K562 (cell line): ENCODE data around the gene PRLH. TPM values are rescaled to one million over a fixed set of nuclear protein-coding genes. Genes with fewer than 3 reads are reported as not detected.

ENCODE experiments used
- ATAC-seq: fragments of 200-7000 bp; cut with Tn5 transposase; 3 replicates; pipeline ENCODE4 v1.9.1; 2020; ENCODE audit warnings: moderate library complexity
- BruUV-seq: library from RNA; stranded (reverse); fragments of 400-500 nt; replicated peaks from 2 replicates; lab custom pipeline; 2021; lab: Mats Ljungman, UMichigan
- CTCF ChIA-PET: fragments of 300-600 bp; formaldehyde crosslinking; extraction: SDS; loops from one replicate; lab custom pipeline; 2021; ENCODE audit warnings: low intra/inter-chr PET ratio; lab: Yijun Ruan, JAX
- POLR2A ChIA-PET: fragments of 300-600, 350-650 bp; sonication (Branson Sonifier 250); formaldehyde crosslinking; extraction: SDS; loops from one replicate; lab custom pipeline; 2021; ENCODE audit warnings: antibody characterized with exemption, inconsistent platforms; lab: Yijun Ruan, JAX
- DNase-seq, 4 experiments: peaks; one replicate each; pipeline versions ENCODE4 v3.0.0 to v3.0.0-alpha.2; 2011 to 2018; ENCODE audit warnings: low spot score in 3 of 4, mixed read lengths in 3 of 4; ENCODE audit errors: extremely low read depth in 1 of 4
- FAIRE-seq: peaks from 2 replicates; lab custom pipeline; 2011; peaks lifted over from hg19 to GRCh38; lab: Jason Lieb, UNC
- H2AFZ ChIP-seq: 2 replicates; pipeline ENCODE4 v1.6.0; 2011; ENCODE audit warnings: low read depth, low read length, control low read depth, inconsistent platforms
- H3K27ac ChIP-seq: fragments of 200-600 bp; 3 replicates; pipeline ENCODE4 v1.8.0; 2011; ENCODE audit warnings: low read depth, mild to moderate bottlenecking, control low read depth, inconsistent platforms, low read length, moderate library complexity, mixed read lengths; ENCODE audit errors: extremely low read depth
- H3K27me3 ChIP-seq, 2 experiments: fragments of 300-600 bp in 1 of 2; 2 replicates in 1 of 2; 3 replicates in 1 of 2; pipeline versions ENCODE4 v1.6.0 to v1.8.0; 2011; ENCODE audit warnings: inconsistent platforms in 2 of 2, low read length in 2 of 2, mild to moderate bottlenecking in 1 of 2, mixed read lengths in 1 of 2, moderate library complexity in 1 of 2; ENCODE audit not compliant: control insufficient read depth in 2 of 2, insufficient read depth in 2 of 2
- H3K36me3 ChIP-seq: fragments of 300-600 bp; 3 replicates; pipeline ENCODE4 v1.8.0; 2011; ENCODE audit warnings: mild to moderate bottlenecking, low read length, inconsistent platforms; ENCODE audit not compliant: control insufficient read depth, insufficient read depth
- H3K4me1 ChIP-seq, 2 experiments: fragments of 200-600 bp in 1 of 2; replicated peaks in 1 of 2; 2 replicates in 1 of 2; 3 replicates in 1 of 2; pipeline versions ENCODE4 v1.5.1 to v1.8.0; 2011; ENCODE audit warnings: inconsistent platforms in 2 of 2, low read length in 2 of 2, mild to moderate bottlenecking in 1 of 2, mixed read lengths in 1 of 2, moderate library complexity in 1 of 2; ENCODE audit not compliant: control insufficient read depth in 2 of 2, insufficient read depth in 2 of 2
- H3K4me2 ChIP-seq: 2 replicates; pipeline ENCODE4 v1.6.1; 2011; ENCODE audit warnings: low read length, control low read depth, inconsistent platforms, mixed read lengths; ENCODE audit not compliant: insufficient read depth
- H3K4me3 ChIP-seq: fragments of 200-600 bp; sonication (generic), shearing (Covaris generic); 2 replicates; pipeline ENCODE4 v1.5.1; 2016; ENCODE audit warnings: control low read depth, inconsistent platforms
- H3K79me2 ChIP-seq: fragments of 200-600 bp; 3 replicates; pipeline ENCODE4 v1.8.0; 2011; ENCODE audit warnings: low read length, inconsistent platforms; ENCODE audit not compliant: control insufficient read depth, insufficient read depth
- H3K9ac ChIP-seq, 2 experiments: 2 replicates each; pipeline versions ENCODE4 v1.6.0 to v1.6.1; 2011; ENCODE audit warnings: low read depth in 2 of 2, low read length in 2 of 2, control low read depth in 1 of 2, inconsistent platforms in 1 of 2, mild to moderate bottlenecking in 1 of 2, mixed read lengths in 1 of 2; ENCODE audit not compliant: insufficient read depth in 1 of 2
- H3K9me1 ChIP-seq: one replicate; pipeline ENCODE4 v1.6.0; 2011; ENCODE audit warnings: inconsistent platforms, mild to moderate bottlenecking, low read length, moderate library complexity; ENCODE audit not compliant: control insufficient read depth, insufficient read depth
- H3K9me3 ChIP-seq: replicated peaks from 2 replicates; pipeline ENCODE4 v1.5.1; 2011; ENCODE audit warnings: low read depth, low read length, inconsistent platforms; ENCODE audit not compliant: control insufficient read depth, insufficient read depth
- H4K20me1 ChIP-seq: replicated peaks from 2 replicates; pipeline ENCODE4 v1.6.1; 2011; ENCODE audit warnings: low read length, inconsistent platforms, mixed read lengths; ENCODE audit not compliant: control insufficient read depth, insufficient read depth
- ARID3B ChIP-seq: fragments of 250-450 bp; sonication (Bioruptor Pico); IDR thresholded peaks from 2 replicates; pipeline ENCODE4 v1.4.0; 2020; ENCODE audit warnings: borderline replicate concordance
- ATF3 ChIP-seq, 2 experiments: fragments of 450-650 bp in 1 of 2; sonication (generic) in 1 of 2; formaldehyde crosslinking in 1 of 2; IDR thresholded peaks in 1 of 2; conservative IDR thresholded peaks in 1 of 2; 2 replicates each; pipeline versions ENCODE4 v1.6.1 to v1.8.1; 2016 to 2023; ENCODE audit warnings: mild to moderate bottlenecking in 2 of 2, moderate library complexity in 2 of 2, inconsistent platforms in 1 of 2, missing genetic modification reagents in 1 of 2
- CHCHD3 ChIP-seq: fragments of 250-450 bp; sonication (Bioruptor Pico); IDR thresholded peaks from 2 replicates; pipeline ENCODE4 v2.1.2; 2022; ENCODE audit warnings: mild to moderate bottlenecking
- CSDE1 ChIP-seq, 2 experiments: fragments of 450-650 bp; IDR thresholded peaks; 2 replicates each; pipeline ENCODE4 v1.6.1; 2016; ENCODE audit warnings: mild to moderate bottlenecking in 1 of 2
- GTF2E2 ChIP-seq: fragments of 200-800 bp; sonication (Bioruptor generic); IDR thresholded peaks from 2 replicates; pipeline ENCODE4 v1.6.1; 2016; ENCODE audit warnings: missing genetic modification characterization, missing compliant biosample characterization
- NCOA2 ChIP-seq, 2 experiments: fragments of 450-650 bp; IDR thresholded peaks; 2 replicates each; pipeline ENCODE4 v1.6.1; 2018; ENCODE audit warnings: mild to moderate bottlenecking in 2 of 2, moderate library complexity in 1 of 2; ENCODE audit not compliant: partially characterized antibody in 2 of 2
- NFYB ChIP-seq: IDR thresholded peaks from 2 replicates; pipeline ENCODE4 v1.6.1; 2011; ENCODE audit warnings: mild to moderate bottlenecking, moderate library complexity; ENCODE audit not compliant: insufficient read length; ENCODE audit errors: extremely low read depth
- SP2 ChIP-seq: IDR thresholded peaks from 2 replicates; pipeline ENCODE4 v1.6.1; 2011; ENCODE audit warnings: mild to moderate bottlenecking, low read depth, low read length, moderate library complexity; ENCODE audit not compliant: poor library complexity, severe bottlenecking; ENCODE audit errors: extremely low read depth
- SREBF1 ChIP-seq: fragments of 150-350 bp; IDR thresholded peaks from 2 replicates; pipeline ENCODE4 v1.6.1; 2014; ENCODE audit warnings: antibody characterized with exemption, low read depth, low read length, borderline replicate concordance
- U2AF2 ChIP-seq: fragments of 200-400 bp; formaldehyde crosslinking; optimal IDR thresholded peaks from 2 replicates; pipeline ENCODE3; 2017; ENCODE audit warnings: low read depth, mild to moderate bottlenecking, low read length
- ZNF431 ChIP-seq: sonication (generic); formaldehyde crosslinking; IDR thresholded peaks from 2 replicates; pipeline ENCODE4 v1.8.0; 2022; ENCODE audit warnings: mild to moderate bottlenecking, missing genetic modification reagents
- ZNF655 ChIP-seq: fragments of 250-450 bp; sonication (Bioruptor Pico); IDR thresholded peaks from 2 replicates; pipeline ENCODE4 v1.5.0; 2021
- WGBS: fragments of 100-300 bp; shearing (Covaris generic); methylation state at CpG from one replicate; pipeline ENCODE4 v1.1.6; 2016; ENCODE audit warnings: low coverage, mixed read lengths; ENCODE audit not compliant: insufficient coverage; ENCODE audit errors: missing lambda C conversion rate; 5-methylcytosine and 5-hydroxymethylcytosine counted together
- in situ Hi-C: fragments of 300-500 bp; cut with MboI; formaldehyde crosslinking; loops from 4 replicates; pipeline ENCODE4 v1.15.0; 2018; ENCODE audit warnings: inconsistent platforms, mixed read lengths
- intact Hi-C: fragments of 100-400 bp; cut with micrococcal nuclease; formaldehyde crosslinking; loops from 2 replicates; pipeline ENCODE4 v1.14.2; 2022
- polyA plus RNA-seq, 8 experiments: library from polyadenylated mRNA; depleted of rRNA in 4 of 8; stranded (reverse) in 5 of 8; unstranded in 3 of 8; fragments of >200 nt; fragmentation: Nextera tagmentation in 2 of 8; fragmentation: Illumina TruSeq in 1 of 8; extraction: Ambion mirVana in 2 of 8; extraction: Trizol in 1 of 8; gene quantifications; 2 replicates each; pipeline versions ENCODE4 v1.2.1 to v1.2.3, GENCODE V29; 2011 to 2014; ENCODE audit warnings: inconsistent platforms in 1 of 8, missing spikeins in 1 of 8
- total RNA-seq, 7 experiments: library from RNA; depleted of rRNA in 6 of 7; stranded (reverse); fragments of >200 nt in 6 of 7; fragmentation: Illumina TruSeq in 2 of 7; extraction: Trizol in 2 of 7; gene quantifications; 2 replicates each; pipeline versions ENCODE4 v1.2.1 to v1.2.3, GENCODE V29; 2011 to 2021; ENCODE audit warnings: low replicate concordance in 1 of 7

The PRLH gene
- total and polyA plus RNA-seq, 9 of the 15 experiments (the other 6 are each of a cell fraction or from before 2014, with no cell fraction given) = not detected

- H2AFZ ChIP-seq = no peak overlapping the region
- H3K79me2 ChIP-seq = no peaks in the 10 kb centered on the region
- CTCF ChIA-PET = no interaction called here
- H3K4me1 ChIP-seq = no peaks in the 10 kb centered on the region
- no peak overlapping the region for H3K9ac ChIP-seq
- H3K9me1 ChIP-seq = no peaks in the 10 kb centered on the region
- 4% methylated on average over 6 of the region's 6 CpGs for WGBS
- no peak for FAIRE-seq
- no peak overlapping the region for H3K4me3 ChIP-seq
- DNase-seq = no peak
- ATAC-seq = no peak
- no peaks in the 10 kb centered on the region; the same call in 1 of the 2 replicates for H4K20me1 ChIP-seq
- POLR2A ChIA-PET = no interaction called here
- H3K9me3 ChIP-seq = no peaks in the 10 kb centered on the region
- peaks cover 2 to 21% of the 10 kb centered on the region in 2 experiments; a peak in 4 of 5 replicates for H3K27me3 ChIP-seq
- intact Hi-C loops = no loop called here
- no peak overlapping the region for H3K27ac ChIP-seq
- H3K4me2 ChIP-seq = no peak overlapping the region
- in situ Hi-C loops = no loop called here
- no peaks in the 10 kb centered on the region for H3K36me3 ChIP-seq
- TF ChIP-seq NFYB (peak; percentile 36), SP2 (no peak), ZNF655 (CRISPR knock-in tag) (no peak)
- BruUV-seq = no TSS peak
Measured at GRCh38 chr2:237552908-237553307, 13.5 kb upstream of the PRLH start.

DNA sequence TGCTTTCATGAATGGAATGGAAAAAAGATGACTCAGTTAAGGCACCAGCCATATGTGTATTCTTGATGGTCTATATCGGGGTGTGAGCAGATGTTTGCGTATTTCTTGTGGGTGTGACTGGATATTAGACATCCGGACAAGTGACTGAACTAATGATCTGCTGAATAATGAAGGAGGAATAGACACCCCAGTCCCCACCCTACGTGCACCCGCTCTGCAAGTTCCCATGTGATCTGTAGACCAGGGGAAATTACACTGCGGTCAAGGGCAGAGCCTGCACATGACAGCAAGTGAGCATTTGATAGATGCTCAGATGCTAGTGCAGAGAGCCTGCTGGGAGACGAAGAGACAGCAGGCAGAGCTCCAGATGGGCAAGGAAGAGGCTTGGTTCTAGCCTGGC lies 12.4 kb upstream of the PRLH start:
- H3K9me3 ChIP-seq = no peaks in the 10 kb centered on the region
- in situ Hi-C loops = no loop called here
- no peaks in the 10 kb centered on the region for H3K79me2 ChIP-seq
- CTCF ChIA-PET = no interaction called here
- ATAC-seq = no peak
- no peaks in the 10 kb centered on the region; the same call in 1 of the 2 replicates for H4K20me1 ChIP-seq
- no peak overlapping the region for H3K4me2 ChIP-seq
- FAIRE-seq = no peak
- DNase-seq = no peak
- POLR2A ChIA-PET = no interaction called here
- no peaks in the 10 kb centered on the region for H3K36me3 ChIP-seq
- no peak overlapping the region for H3K27ac ChIP-seq
- H3K27me3 ChIP-seq = peaks cover 0 to 17% of the 10 kb centered on the region in 2 experiments; a peak in 3 of 5 replicates
- H3K9me1 ChIP-seq = no peaks in the 10 kb centered on the region
- WGBS = 0% methylated on average over 7 of the region's 7 CpGs
- no peak overlapping the region for H3K4me3 ChIP-seq
- intact Hi-C loops = no loop called here
- no TSS peak for BruUV-seq
- no peak overlapping the region for H2AFZ ChIP-seq
- H3K4me1 ChIP-seq = no peaks in the 10 kb centered on the region
- no peak for TF ChIP-seq CHCHD3 (CRISPR knock-in tag)
- no peak for TF ChIP-seq NCOA2 (IDR thresholded peaks at IDR 0.05; ENCODE audit: partially characterized antibody in 2 of 2)
- TF ChIP-seq ZNF431 (CRISPR knock-in tag) = no peak
- no peak for TF ChIP-seq ARID3B
- no peak for TF ChIP-seq ATF3 (IDR thresholded peaks at IDR 0.05)
- TF ChIP-seq ATF3 (CRISPR knock-in tag; conservative IDR thresholded peaks at IDR 0.05) = no peak
- no peak for TF ChIP-seq SREBF1
- no peak for TF ChIP-seq CSDE1 (IDR thresholded peaks at IDR 0.05)
- TF ChIP-seq U2AF2 = no peak
- no peak for TF ChIP-seq GTF2E2 (tag)
- no peak overlapping the region for H3K9ac ChIP-seq
